Measurements from ENCODE around the gene RIOK2. TPM values are rescaled to one million over a fixed set of nuclear protein-coding genes. Genes with fewer than 3 reads are reported as not detected.

The RIOK2 gene
- total RNA-seq, 5 donors from 2014 or later (not counting 1 experiment from before 2014, with no cell fraction given), result 22.5 to 31.9 (median 25.1) TPM

GRCh38 chr5:97149709-97150108 lies 33.3 kb downstream of the RIOK2 start:
- DNase-seq (no peak), ATAC-seq (replicated peaks in 1 of 4) (no peak)
- CTCF ChIA-PET, result interaction anchor here in 1 of 2 donors (2.2 kb wide), 1 partner anchor 12 kb away, joined by 5 read pairs; no protein-coding TSS in a partner anchor
- no peaks in the 10 kb centered on the region for H3K4me1 Mint-ChIP-seq
- H3K4me3 ChIP-seq (ENCODE audit: control insufficient read depth in 1 of 2, extremely low read depth in 1 of 2, low read length in 1 of 2), result no peak overlapping the region
- no peak overlapping the region for H3K4me3 Mint-ChIP-seq
- H3K9me3 Mint-ChIP-seq, result no peaks in the 10 kb centered on the region
- H3K4me1 ChIP-seq (ENCODE audit: control insufficient read depth in 1 of 2, extremely low read depth in 1 of 2, insufficient read depth in 2 of 2, low read length in 2 of 2), result no peaks in the 10 kb centered on the region
- no peaks in the 10 kb centered on the region for H3K36me3 ChIP-seq (ENCODE audit: control insufficient read depth in 2 of 2, extremely low read depth in 1 of 2, insufficient read depth in 1 of 2, low read length in 1 of 2)
- POLR2A ChIA-PET, result interaction anchor here (0.5 to 0.6 kb wide), 2 partner anchors 157 to 1626 kb away, joined by 3 to 4 read pairs; no protein-coding TSS in a partner anchor
- no peak overlapping the region for H3K27ac Mint-ChIP-seq
- H3K27me3 Mint-ChIP-seq, result no peaks in the 10 kb centered on the region
- H3K27ac ChIP-seq (ENCODE audit: low read length), result no peak overlapping the region
- H3K36me3 Mint-ChIP-seq, result no peaks in the 10 kb centered on the region
- no peaks in the 10 kb centered on the region for H3K9me3 ChIP-seq
- WGBS (ENCODE audit: insufficient coverage), result no CpG with 5 or more reads among the region's 2 CpGs
- H3K27me3 ChIP-seq (replicated peaks in 1 of 2; ENCODE audit: control insufficient read depth in 2 of 2, extremely low read depth in 1 of 2, insufficient read depth in 2 of 2, low read length in 1 of 2), result no peaks in the 10 kb centered on the region

GRCh38 chr5:97148288-97148687 lies 34.8 kb downstream of the RIOK2 start:
- no peak overlapping the region for H3K4me3 Mint-ChIP-seq
- CTCF ChIA-PET, result interaction anchor here in 1 of 2 donors (1.2 to 2.2 kb wide), 2 partner anchors 9 to 13 kb away, joined by 3 to 5 read pairs; no protein-coding TSS in a partner anchor
- no peak for DNase-seq
- Histone ChIP-seq H3K36me3 (ENCODE audit: control insufficient read depth in 2 of 2, extremely low read depth in 1 of 2, insufficient read depth in 1 of 2, low read length in 1 of 2) (no peaks in the 10 kb centered on the region), H3K4me1 (ENCODE audit: control insufficient read depth in 1 of 2, extremely low read depth in 1 of 2, insufficient read depth in 2 of 2, low read length in 2 of 2) (no peaks in the 10 kb centered on the region), H3K27ac (ENCODE audit: low read length) (no peak overlapping the region), H3K27me3 (replicated peaks in 1 of 2; ENCODE audit: control insufficient read depth in 2 of 2, extremely low read depth in 1 of 2, insufficient read depth in 2 of 2, low read length in 1 of 2) (no peaks in the 10 kb centered on the region), H3K9me3 (no peaks in the 10 kb centered on the region), H3K4me3 (ENCODE audit: control insufficient read depth in 1 of 2, extremely low read depth in 1 of 2, low read length in 1 of 2) (no peak overlapping the region)
- H3K9me3 Mint-ChIP-seq, result no peaks in the 10 kb centered on the region
- H3K4me1 Mint-ChIP-seq, result no peaks in the 10 kb centered on the region
- no peaks in the 10 kb centered on the region for H3K27me3 Mint-ChIP-seq
- no peaks in the 10 kb centered on the region for H3K36me3 Mint-ChIP-seq
- POLR2A ChIA-PET, result no interaction called here
- H3K27ac Mint-ChIP-seq, result no peak overlapping the region
- ATAC-seq (replicated peaks in 1 of 4), result no peak
- WGBS (ENCODE audit: insufficient coverage), result 88% methylated on average over 2 of the region's 3 CpGs

DNA sequence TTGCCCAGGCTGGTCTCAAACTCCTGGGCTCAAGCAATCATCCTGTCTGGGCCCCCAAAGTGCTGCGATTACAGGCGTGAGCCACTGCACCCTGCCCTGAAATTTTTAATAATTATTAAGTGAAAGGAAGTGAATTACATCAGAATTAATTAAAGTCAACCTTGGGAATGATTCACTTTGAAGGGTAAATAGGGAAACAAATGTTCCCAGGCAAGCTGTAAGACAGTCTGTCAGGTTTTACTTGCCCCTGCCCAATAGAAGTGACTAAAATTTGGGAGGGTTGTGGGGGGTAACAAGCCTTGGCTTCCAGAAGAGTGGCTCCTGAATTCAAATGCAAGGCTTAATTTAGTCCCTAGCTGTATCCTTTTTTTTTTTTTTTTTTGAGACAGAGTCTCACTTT lies 39.3 kb downstream of the RIOK2 start:
- no peak overlapping the region for H3K4me3 Mint-ChIP-seq
- CTCF ChIA-PET, result interaction anchor here (0.6 to 0.7 kb wide), 4 partner anchors 15 to 1711 kb away, joined by 3 to 7 read pairs (median 6); no protein-coding TSS in a partner anchor
- Histone ChIP-seq H3K4me1 (ENCODE audit: control insufficient read depth in 1 of 2, extremely low read depth in 1 of 2, insufficient read depth in 2 of 2, low read length in 2 of 2) (no peaks in the 10 kb centered on the region), H3K9me3 (no peaks in the 10 kb centered on the region), H3K36me3 (ENCODE audit: control insufficient read depth in 2 of 2, extremely low read depth in 1 of 2, insufficient read depth in 1 of 2, low read length in 1 of 2) (no peaks in the 10 kb centered on the region), H3K4me3 (ENCODE audit: control insufficient read depth in 1 of 2, extremely low read depth in 1 of 2, low read length in 1 of 2) (no peak overlapping the region), H3K27me3 (replicated peaks in 1 of 2; ENCODE audit: control insufficient read depth in 2 of 2, extremely low read depth in 1 of 2, insufficient read depth in 2 of 2, low read length in 1 of 2) (peaks cover 0 to 3% of the 10 kb centered on the region in 2 experiments), H3K27ac (ENCODE audit: low read length) (no peak overlapping the region)
- no peak for ATAC-seq (replicated peaks in 1 of 4)
- peaks cover 11% of the 10 kb centered on the region in 2 donors for H3K27me3 Mint-ChIP-seq
- no peak for DNase-seq
- POLR2A ChIA-PET, result no interaction called here
- no peaks in the 10 kb centered on the region for H3K9me3 Mint-ChIP-seq
- no peak overlapping the region for H3K27ac Mint-ChIP-seq
- no peaks in the 10 kb centered on the region for H3K36me3 Mint-ChIP-seq
- WGBS (ENCODE audit: insufficient coverage), result no CpG with 5 or more reads among the region's 2 CpGs
- H3K4me1 Mint-ChIP-seq, result no peaks in the 10 kb centered on the region

DNA sequence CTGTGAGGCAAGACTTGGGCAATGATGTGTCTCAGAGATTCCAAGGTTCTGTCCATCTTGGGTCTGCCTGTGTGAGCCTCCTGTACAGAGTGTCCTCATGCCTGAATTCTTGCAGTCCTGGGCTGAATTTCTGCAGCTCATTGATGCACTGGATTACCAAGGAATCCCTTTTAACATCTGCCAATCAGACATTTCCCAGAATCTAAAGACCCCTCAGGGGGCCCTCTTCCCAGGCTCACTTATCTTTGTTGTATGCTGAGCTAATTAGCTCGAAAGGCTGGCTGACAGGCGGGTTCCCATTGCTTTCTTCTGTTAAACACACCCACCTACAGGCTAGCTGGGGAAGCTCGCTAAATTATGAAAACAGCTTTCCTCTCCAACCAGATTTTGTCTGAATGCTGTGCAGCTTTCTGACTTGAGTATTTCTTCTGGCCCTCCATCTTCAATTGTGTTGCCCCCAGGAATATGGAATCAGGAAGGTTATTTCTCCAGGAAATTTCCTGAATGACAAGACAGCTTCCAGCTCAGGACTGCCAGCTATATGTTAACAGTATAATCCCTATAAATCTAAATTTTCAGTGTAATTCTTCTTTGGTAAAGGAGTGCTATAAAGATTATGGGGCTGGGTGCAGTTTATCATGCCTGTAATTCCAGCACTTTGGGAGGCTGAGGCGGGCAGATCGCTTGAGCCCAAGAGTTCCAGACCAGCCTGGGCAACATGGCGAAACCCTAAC lies 40.4 kb downstream of the RIOK2 start, which contains the start of gene LIX1:
LIX1 (minus strand) TSS at position 91 of the 734 bp plus-strand sequence; CDS start at position 56, 35 bp downstream.
- CTCF ChIA-PET, result interaction anchor here (0.6 to 2.1 kb wide), 12 partner anchors 18 to 525 kb away, joined by 3 to 17 read pairs (median 3); no protein-coding TSS in a partner anchor

DNA sequence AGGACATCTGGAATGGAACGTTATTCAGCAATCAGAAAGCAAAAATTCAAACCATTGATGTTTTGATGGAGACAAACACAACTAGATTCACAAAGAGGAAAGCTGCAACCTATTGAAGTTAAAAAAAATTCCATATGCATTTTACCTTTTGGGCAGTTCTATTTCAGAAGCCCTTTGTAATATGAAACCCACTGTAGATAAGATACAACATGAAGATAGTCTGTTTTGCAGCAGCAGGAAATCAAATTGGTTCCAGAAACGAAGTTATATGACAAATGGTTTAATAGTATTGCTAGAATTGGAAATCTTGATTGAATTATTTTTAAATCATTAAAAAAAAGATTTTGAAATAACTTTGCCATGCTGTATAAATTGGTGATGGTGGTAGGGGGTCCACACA lies 41.5 kb downstream of the RIOK2 start:
- peaks cover 0 to 3% of the 10 kb centered on the region in 2 experiments for H3K27me3 ChIP-seq (replicated peaks in 1 of 2; ENCODE audit: control insufficient read depth in 2 of 2, extremely low read depth in 1 of 2, insufficient read depth in 2 of 2, low read length in 1 of 2)
- ChIA-PET POLR2A (interaction anchor here in 1 of 2 donors (0.6 kb wide), 1 partner anchor 272 kb away, joined by 3 read pairs; no protein-coding TSS in a partner anchor), CTCF (interaction anchor here (0.5 to 2.1 kb wide), 8 partner anchors 245 to 1292 kb away, joined by 3 to 17 read pairs (median 4); no protein-coding TSS in a partner anchor)
- H3K4me3 ChIP-seq (ENCODE audit: control insufficient read depth in 1 of 2, extremely low read depth in 1 of 2, low read length in 1 of 2), result no peak overlapping the region
- Mint-ChIP-seq H3K27me3 (peaks cover 11 to 13% of the 10 kb centered on the region in 2 donors), H3K27ac (no peak overlapping the region), H3K4me1 (no peaks in the 10 kb centered on the region), H3K36me3 (no peaks in the 10 kb centered on the region), H3K4me3 (no peak overlapping the region), H3K9me3 (no peaks in the 10 kb centered on the region)
- H3K4me1 ChIP-seq (ENCODE audit: control insufficient read depth in 1 of 2, extremely low read depth in 1 of 2, insufficient read depth in 2 of 2, low read length in 2 of 2), result no peaks in the 10 kb centered on the region
- H3K36me3 ChIP-seq (ENCODE audit: control insufficient read depth in 2 of 2, extremely low read depth in 1 of 2, insufficient read depth in 1 of 2, low read length in 1 of 2), result no peaks in the 10 kb centered on the region
- no peaks in the 10 kb centered on the region for H3K9me3 ChIP-seq
- ATAC-seq (replicated peaks in 1 of 4) (no peak), DNase-seq (no peak)
- no CpG with 5 or more reads among the region's 2 CpGs for WGBS (ENCODE audit: insufficient coverage)
- no peak overlapping the region for H3K27ac ChIP-seq (ENCODE audit: low read length)

More for the DNA sequence above, 40.4 kb downstream of the RIOK2 start, which contains the start of gene LIX1:
- Histone ChIP-seq H3K4me3 (ENCODE audit: control insufficient read depth in 1 of 2, extremely low read depth in 1 of 2, low read length in 1 of 2) (no peak within 1 kb of the TSS), H3K4me1 (ENCODE audit: control insufficient read depth in 1 of 2, extremely low read depth in 1 of 2, insufficient read depth in 2 of 2, low read length in 2 of 2) (no peaks in the 10 kb centered on the region), H3K27me3 (replicated peaks in 1 of 2; ENCODE audit: control insufficient read depth in 2 of 2, extremely low read depth in 1 of 2, insufficient read depth in 2 of 2, low read length in 1 of 2) (peaks cover 0 to 3% of the 10 kb centered on the region in 2 experiments), H3K9me3 (no peaks in the 10 kb centered on the region), H3K27ac (ENCODE audit: low read length) (no peak within 1 kb of the TSS), H3K36me3 (ENCODE audit: control insufficient read depth in 2 of 2, extremely low read depth in 1 of 2, insufficient read depth in 1 of 2, low read length in 1 of 2) (no peaks in the 10 kb centered on the region)
- Mint-ChIP-seq H3K27ac (no peak within 1 kb of the TSS), H3K27me3 (peaks cover 11 to 13% of the 10 kb centered on the region in 2 donors), H3K9me3 (no peaks in the 10 kb centered on the region), H3K4me1 (no peaks in the 10 kb centered on the region), H3K36me3 (no peaks in the 10 kb centered on the region), H3K4me3 (no peak within 1 kb of the TSS)
- ATAC-seq (replicated peaks in 1 of 4), result peak; percentile 52 to 73 (median 58)
- DNase-seq, result peak in 14 of 35 experiments; percentile 1 to 44 (median 12)
- WGBS (ENCODE audit: insufficient coverage), result no CpG with 5 or more reads among the region's 6 CpGs
- POLR2A ChIA-PET, result interaction anchor here in 1 of 2 donors (0.6 kb wide), 1 partner anchor 20 kb away, joined by 3 read pairs; no protein-coding TSS in a partner anchor

GRCh38 chr5:97141031-97141430 lies 42.0 kb downstream of the RIOK2 start:
- ATAC-seq (replicated peaks in 1 of 4) (no peak), DNase-seq (no peak)
- Histone ChIP-seq H3K27me3 (replicated peaks in 1 of 2; ENCODE audit: control insufficient read depth in 2 of 2, extremely low read depth in 1 of 2, insufficient read depth in 2 of 2, low read length in 1 of 2) (peaks cover 0 to 3% of the 10 kb centered on the region in 2 experiments), H3K9me3 (no peaks in the 10 kb centered on the region), H3K4me3 (ENCODE audit: control insufficient read depth in 1 of 2, extremely low read depth in 1 of 2, low read length in 1 of 2) (no peak overlapping the region), H3K27ac (ENCODE audit: low read length) (no peak overlapping the region), H3K36me3 (ENCODE audit: control insufficient read depth in 2 of 2, extremely low read depth in 1 of 2, insufficient read depth in 1 of 2, low read length in 1 of 2) (no peaks in the 10 kb centered on the region), H3K4me1 (ENCODE audit: control insufficient read depth in 1 of 2, extremely low read depth in 1 of 2, insufficient read depth in 2 of 2, low read length in 2 of 2) (no peaks in the 10 kb centered on the region)
- CTCF ChIA-PET, result interaction anchor here (0.5 to 2.1 kb wide), 7 partner anchors 272 to 1291 kb away, joined by 3 to 17 read pairs (median 5); no protein-coding TSS in a partner anchor
- POLR2A ChIA-PET, result interaction anchor here in 1 of 2 donors (0.7 kb wide), 1 partner anchor 24 kb away, joined by 5 read pairs; no protein-coding TSS in a partner anchor
- no peaks in the 10 kb centered on the region for H3K9me3 Mint-ChIP-seq
- no peak overlapping the region for H3K27ac Mint-ChIP-seq
- H3K4me3 Mint-ChIP-seq, result no peak overlapping the region
- no peaks in the 10 kb centered on the region for H3K36me3 Mint-ChIP-seq
- H3K27me3 Mint-ChIP-seq, result peaks cover 11 to 13% of the 10 kb centered on the region in 2 donors
- no peaks in the 10 kb centered on the region for H3K4me1 Mint-ChIP-seq
- WGBS (ENCODE audit: insufficient coverage), result 100% methylated on average over 1 of the region's 4 CpGs

Measured in T-cell (primary cell).